ENCODE measurements around the gene MYOM3. TPM values are rescaled to one million over a fixed set of nuclear protein-coding genes. Genes with fewer than 3 reads are reported as not detected.
A peak's percentile ranks its signal among the peaks of the same experiment; 100 is the strongest.

The MYOM3 gene
- total and polyA plus RNA-seq, 2 of the 13 experiments (the other 11 are each of a cell fraction or from before 2014, with no cell fraction given): 5.8 to 15.3 TPM

- TF ChIP-seq CENPBD1 (CRISPR knock-in tag; IDR thresholded peaks at IDR 0.05; ENCODE audit: borderline replicate concordance, low read depth) (no peak), HOXD1 (CRISPR knock-in tag; IDR thresholded peaks at IDR 0.05) (no peak), ZSCAN12 (CRISPR knock-in tag; IDR thresholded peaks at IDR 0.05) (no peak), ZNF260 (CRISPR knock-in tag; IDR thresholded peaks at IDR 0.05; ENCODE audit: borderline replicate concordance, low read depth) (no peak), ZBTB42 (CRISPR knock-in tag; IDR thresholded peaks at IDR 0.05) (no peak), SIX1 (CRISPR knock-in tag; IDR thresholded peaks at IDR 0.05; ENCODE audit: borderline replicate concordance) (peak; percentile 58), ERF (CRISPR knock-in tag; IDR thresholded peaks at IDR 0.05) (peak; percentile 24; the same call in 1 of the 2 replicates), ZNF382 (CRISPR knock-in tag; IDR thresholded peaks at IDR 0.05; ENCODE audit: borderline replicate concordance) (no peak), PRPF4 (IDR thresholded peaks at IDR 0.05; ENCODE audit: low read depth, low read length, poor library complexity, severe bottlenecking) (no peak), KDM3A (CRISPR knock-in tag; IDR thresholded peaks at IDR 0.05; ENCODE audit: low read depth) (0 out of 2 replicates have a peak, but pooled peaks have one; percentile 55), SMAD3 (CRISPR knock-in tag; IDR thresholded peaks at IDR 0.05) (peak; percentile 57; the same call in 1 of the 2 replicates), GABPB1 (CRISPR knock-in tag; IDR thresholded peaks at IDR 0.05) (no peak; the same call in none of the 2 replicates), MNT (IDR thresholded peaks at IDR 0.05) (no peak), PCBP1 (IDR thresholded peaks at IDR 0.05; ENCODE audit: borderline replicate concordance, low read depth, low read length) (no peak), CERS6 (CRISPR knock-in tag; IDR thresholded peaks at IDR 0.05) (no peak), ZNF326 (CRISPR knock-in tag; IDR thresholded peaks at IDR 0.05; ENCODE audit: borderline replicate concordance) (no peak), DRAP1 (CRISPR knock-in tag; IDR thresholded peaks at IDR 0.05) (0 out of 2 replicates have a peak, but pooled peaks have one; percentile 10), HNRNPK (IDR thresholded peaks at IDR 0.05; ENCODE audit: low read depth, low read length, poor library complexity, severe bottlenecking) (no peak), TCF7 (IDR thresholded peaks at IDR 0.05; ENCODE audit: low read depth) (peak; percentile 45; the same call in 1 of the 2 replicates), ZNF713 (CRISPR knock-in tag; IDR thresholded peaks at IDR 0.05) (no peak), ZNF614 (CRISPR knock-in tag; IDR thresholded peaks at IDR 0.05; ENCODE audit: borderline replicate concordance) (peak; percentile 22; the same call in 1 of the 2 replicates), YEATS2 (CRISPR knock-in tag; IDR thresholded peaks at IDR 0.05; ENCODE audit: borderline replicate concordance) (no peak; the same call in 1 of the 2 replicates), NKX3-1 (CRISPR knock-in tag; IDR thresholded peaks at IDR 0.05) (no peak), RFXAP (CRISPR knock-in tag; IDR thresholded peaks at IDR 0.05; ENCODE audit: borderline replicate concordance) (no peak), SUZ12 (IDR thresholded peaks at IDR 0.05; ENCODE audit: low read depth, low read length) (no peak), ZNF501 (CRISPR knock-in tag; IDR thresholded peaks at IDR 0.05) (peak; percentile 32; the same call in 1 of the 2 replicates), GATAD2A (CRISPR knock-in tag; IDR thresholded peaks at IDR 0.05) (no peak; the same call in 1 of the 2 replicates), ZNF567 (CRISPR knock-in tag; IDR thresholded peaks at IDR 0.05; ENCODE audit: borderline replicate concordance) (peak; percentile 29; the same call in 1 of the 2 replicates)
Observed at GRCh38 chr1:24119859-24120756, 8.2 kb upstream of the MYOM3 start (continued).

Measured in HepG2 (cell line).